HG03342 (cell line): ENCODE results near the gene TDRKH.
"Not testable (repeated sequence)": the region's sequence is repeated elsewhere in the genome, so short reads cannot be mapped to it uniquely, and the experiment has no call there.

Experiments used
- ATAC-seq: cut with Tn5 transposase; IDR thresholded peaks from one replicate; pipeline ENCODE4 v1.9.1; 2021; ENCODE audit warnings: mild to moderate bottlenecking, moderate library complexity; ENCODE audit not compliant: unreplicated experiment

TDRKH gene

DNA sequence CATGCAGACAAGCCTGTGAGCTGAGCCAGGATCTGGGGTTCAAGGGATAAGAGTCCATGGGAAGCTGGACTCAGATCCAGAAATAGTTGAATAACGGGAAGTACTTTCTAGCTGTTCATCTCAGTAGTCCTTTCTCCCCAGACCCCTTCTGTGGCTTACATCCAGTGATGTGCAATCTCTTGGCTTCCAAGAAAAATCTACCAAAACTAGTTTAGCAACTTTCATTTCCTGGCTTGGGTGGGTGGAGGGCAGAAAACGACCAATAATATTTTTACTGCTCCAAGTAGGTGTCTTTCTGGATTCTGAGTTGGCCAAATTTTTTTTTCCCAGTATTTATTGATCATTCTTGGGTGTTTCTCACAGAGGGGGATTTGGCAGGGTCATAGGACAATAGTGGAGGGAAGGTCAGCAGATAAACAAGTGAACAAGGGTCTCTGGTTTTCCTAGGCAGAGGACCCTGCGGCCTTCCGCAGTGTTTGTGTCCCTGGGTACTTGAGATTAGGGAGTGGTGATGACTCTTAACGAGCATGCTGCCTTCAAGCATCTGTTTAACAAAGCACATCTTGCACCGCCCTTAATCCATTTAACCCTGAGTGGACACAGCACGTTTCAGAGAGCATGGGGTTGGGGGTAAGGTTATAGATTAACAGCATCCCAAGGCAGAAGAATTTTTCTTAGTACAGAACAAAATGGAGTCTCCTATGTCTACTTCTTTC is 21.8 kb downstream of the TDRKH start:
- ATAC-seq: not testable (repeated sequence)

- ATAC-seq: no peak
Measured at GRCh38 chr1:151763990-151764389, 26.3 kb downstream of the TDRKH start.

- ATAC-seq: peak; percentile 87
Measured at GRCh38 chr1:151762941-151763921, 27.1 kb downstream of the TDRKH start, which contains the start of gene MRPL9. Gene MRPL9 (minus strand): TSS chr1:151763496. CDS start chr1:151763479, 17 bp downstream.

GRCh38 chr1:151760597-151761385 is 29.5 kb downstream of the TDRKH start:
- ATAC-seq: no peak

DNA sequence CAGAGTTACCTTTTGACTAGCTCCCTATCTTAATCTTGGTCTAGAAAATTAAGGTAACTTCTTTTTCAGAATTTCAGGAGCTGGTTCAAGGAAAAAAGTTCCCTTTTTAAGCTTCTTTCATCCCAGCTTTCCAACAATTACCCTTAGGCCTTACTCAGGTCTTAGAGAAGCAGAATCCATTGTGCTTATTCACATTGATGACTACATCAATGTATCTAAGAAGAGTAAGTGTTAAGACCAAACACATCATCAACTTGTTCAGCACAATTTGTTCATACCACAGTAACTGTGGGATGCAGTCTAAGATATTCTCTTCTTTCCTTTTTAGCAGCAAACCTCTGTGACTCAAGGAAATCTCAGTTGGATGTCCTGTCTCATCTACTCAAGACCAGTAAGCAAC is 31.1 kb downstream of the TDRKH start:
- no peak for ATAC-seq

GRCh38 chr1:151756291-151756690 is 34.0 kb downstream of the TDRKH start:
- ATAC-seq: no peak

- no peak for ATAC-seq
Measured at GRCh38 chr1:151741516-151741915, 48.8 kb downstream of the TDRKH start.

GRCh38 chr1:151739590-151740355 is 50.5 kb downstream of the TDRKH start:
- no peak for ATAC-seq

DNA sequence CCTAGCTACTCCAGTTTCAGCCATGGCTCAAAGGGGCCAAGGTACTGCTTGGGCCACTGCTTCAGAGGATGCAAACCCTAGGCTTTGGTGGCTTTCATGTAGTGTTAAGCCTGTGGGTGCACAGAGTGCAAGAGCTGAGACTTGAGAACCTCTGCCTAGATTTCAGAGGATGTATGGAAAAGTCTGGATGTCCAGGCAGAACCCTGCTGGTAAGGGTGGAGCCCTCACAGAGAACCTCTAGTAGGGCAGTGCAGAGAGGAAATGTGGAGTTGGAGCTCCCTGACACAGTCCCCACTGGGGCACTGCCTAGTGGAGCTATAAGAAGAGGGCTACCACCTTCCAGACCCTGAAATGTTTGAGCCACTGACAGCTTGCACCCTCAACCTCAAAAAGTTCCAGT is 52.8 kb downstream of the TDRKH start:
- ATAC-seq: no peak

DNA sequence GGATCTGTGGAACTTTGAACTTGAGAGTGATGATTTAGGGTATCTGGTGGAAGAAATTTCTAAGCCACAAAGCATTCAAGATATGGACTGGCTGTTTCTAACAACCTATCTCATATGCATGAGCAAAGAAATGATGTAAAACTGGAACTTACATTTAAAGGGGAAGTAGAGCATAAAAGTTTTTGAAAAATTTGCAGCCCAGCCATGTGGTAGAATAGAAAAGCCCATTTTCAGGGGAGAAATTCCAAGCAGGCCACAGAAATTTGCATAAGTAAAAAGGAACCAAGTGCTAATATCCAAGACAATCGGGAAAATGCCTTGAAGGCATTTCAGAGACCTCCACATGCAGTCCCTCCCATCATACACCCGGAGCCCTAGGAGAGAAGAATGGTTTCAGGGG is 53.3 kb downstream of the TDRKH start:
- no peak for ATAC-seq

DNA sequence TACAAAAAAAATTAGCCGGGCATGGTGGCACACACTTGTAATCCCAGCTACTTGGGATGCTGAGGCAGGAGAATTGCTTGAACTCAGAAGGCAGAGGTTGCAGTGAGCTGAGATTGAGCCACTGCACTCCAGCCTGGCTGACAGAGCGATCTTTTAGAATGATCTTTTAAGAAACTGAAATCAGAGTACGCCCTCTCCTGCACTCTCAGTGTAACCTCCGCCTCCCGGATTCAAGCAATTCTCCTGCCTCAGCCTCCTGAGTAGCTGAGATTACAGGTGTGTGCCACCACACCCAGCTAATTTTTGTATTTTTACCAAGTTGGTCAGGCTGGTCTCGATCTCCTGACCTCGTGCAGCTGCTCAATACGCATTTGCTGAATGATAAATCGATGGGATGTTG is 56.3 kb downstream of the TDRKH start:
- not testable (repeated sequence) for ATAC-seq

DNA sequence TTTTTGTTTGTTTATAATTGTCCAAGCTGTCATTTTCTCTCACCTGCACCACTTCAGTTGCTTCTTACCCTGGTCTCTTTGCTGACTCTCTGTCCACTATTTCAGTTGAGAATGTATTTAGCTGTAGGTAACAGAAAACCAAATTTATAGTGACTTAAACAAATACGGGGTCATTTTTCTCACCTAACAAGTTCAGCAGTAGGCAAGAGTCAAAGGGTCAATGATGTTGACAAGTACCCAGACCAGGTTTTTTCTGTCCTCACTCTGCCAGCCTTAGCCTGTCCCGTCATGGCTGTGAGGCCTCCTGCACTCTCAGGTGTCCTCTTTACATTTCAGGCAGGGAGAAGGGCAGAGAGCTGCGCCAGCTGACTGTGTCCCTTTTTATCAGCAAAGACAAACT is 57.2 kb downstream of the TDRKH start:
- ATAC-seq: no peak

DNA sequence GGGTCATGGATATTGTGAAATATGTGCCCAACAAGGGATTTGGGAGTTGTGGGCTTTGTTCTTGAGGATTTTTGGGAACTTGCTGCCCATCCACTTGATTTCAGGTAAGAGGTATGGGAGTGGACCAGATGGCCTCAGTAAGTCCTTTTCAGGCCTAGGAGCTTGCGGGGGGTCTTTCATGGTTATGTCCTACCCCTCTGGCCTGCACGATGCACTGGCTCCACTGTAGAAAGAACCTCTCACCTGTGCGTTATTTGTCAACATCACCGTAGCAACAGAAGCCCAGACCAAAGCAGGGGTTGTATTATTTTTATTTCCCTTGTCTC is 60.4 kb downstream of the TDRKH start:
- no peak for ATAC-seq

- ATAC-seq: no peak
Measured at GRCh38 chr1:151729157-151729965, 60.9 kb downstream of the TDRKH start.

DNA sequence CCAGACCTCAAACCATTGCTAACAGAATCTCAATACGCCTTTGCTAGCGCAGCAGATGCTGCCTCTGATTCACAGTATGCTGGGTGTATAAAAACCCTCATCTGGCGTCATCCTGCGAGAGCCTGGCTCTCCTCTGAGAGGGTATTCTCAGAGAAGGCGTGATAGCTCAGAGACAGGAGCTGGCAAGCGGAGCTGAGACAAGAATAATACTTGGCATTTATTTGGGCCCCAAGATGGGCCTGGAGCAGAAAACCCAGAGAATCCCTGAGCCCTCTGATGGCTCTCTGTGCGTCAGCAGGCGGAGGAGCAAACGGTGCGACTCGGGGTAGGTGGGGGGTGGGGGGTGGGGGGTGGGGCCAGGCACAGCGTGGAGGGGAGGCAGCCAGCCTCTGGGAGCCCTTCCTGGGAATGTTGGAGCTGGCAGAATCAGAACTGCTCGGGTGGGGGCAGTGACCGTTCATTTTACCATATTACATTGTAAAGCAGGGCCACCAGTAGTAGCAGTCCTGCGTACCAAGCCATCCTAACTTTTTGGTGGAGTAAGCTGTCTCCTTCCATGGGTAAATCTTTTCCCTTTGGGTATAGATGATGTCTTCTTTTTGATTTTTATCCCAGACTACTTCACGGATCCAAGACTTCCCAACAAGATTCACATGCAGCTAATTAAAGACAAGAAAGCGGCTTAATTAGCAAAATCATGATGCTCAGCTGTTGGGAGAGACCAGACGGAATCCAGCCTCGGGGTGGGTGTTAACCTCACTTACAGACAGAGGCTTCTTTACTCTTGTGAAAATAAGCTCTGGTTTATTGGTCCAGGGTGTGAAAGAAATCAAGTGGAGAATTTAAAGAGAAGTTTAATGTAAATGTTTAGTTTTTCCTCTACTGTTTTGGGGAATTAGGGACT is 61.9 kb downstream of the TDRKH start:
- ATAC-seq: no peak

DNA sequence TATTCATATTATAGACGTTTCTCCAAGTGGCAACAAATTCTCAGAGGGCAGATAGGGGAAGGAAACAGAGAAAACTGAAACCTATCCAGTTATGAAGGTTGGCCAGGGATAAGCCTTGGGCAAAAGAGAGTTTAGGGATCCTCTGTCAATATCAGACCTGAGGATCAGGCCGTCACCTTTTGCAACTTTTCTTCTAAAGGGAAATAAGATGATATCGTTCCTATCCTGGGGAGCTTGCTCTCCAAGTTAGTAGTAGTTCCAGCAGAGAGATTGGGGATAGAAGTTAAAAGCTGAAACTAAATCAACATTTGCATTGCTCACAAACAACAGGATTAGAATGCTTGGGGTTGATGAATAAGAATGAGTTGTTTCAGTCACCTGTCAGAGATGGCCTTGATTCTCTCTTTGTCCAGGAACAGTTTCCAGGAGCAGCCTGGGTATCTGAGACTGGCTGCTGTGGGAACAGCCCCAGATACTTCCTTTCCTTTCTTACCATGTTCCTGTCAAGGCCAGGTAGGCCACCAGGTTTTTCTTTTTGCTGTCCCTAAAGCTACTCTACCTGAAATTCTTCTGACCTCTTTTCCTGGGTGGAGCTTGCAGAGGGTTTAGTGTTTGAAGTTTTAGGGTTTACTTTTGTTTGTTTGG is 66.5 kb downstream of the TDRKH start:
- no peak for ATAC-seq
